Endothelial cell (in vitro differentiated cells): ENCODE measurements around the gene ARL4C. TPM values are rescaled to one million over a fixed set of nuclear protein-coding genes. Genes with fewer than 3 reads are reported as not detected.

Source experiments
- DNase-seq: peaks from one replicate; pipeline ENCODE4 v3.0.0; 2021; ENCODE audit warnings: low spot score
- H3K27ac Mint-ChIP-seq: one replicate; pipeline ENCODE4 v1.8.0; 2021; ENCODE audit warnings: mixed read lengths, inconsistent platforms; ENCODE audit not compliant: unreplicated experiment
- H3K27me3 Mint-ChIP-seq: one replicate; pipeline ENCODE4 v1.8.0; 2021; ENCODE audit warnings: mild to moderate bottlenecking, moderate library complexity, mixed read lengths, inconsistent platforms; ENCODE audit not compliant: unreplicated experiment
- H3K36me3 Mint-ChIP-seq: one replicate; pipeline ENCODE4 v1.8.0; 2021; ENCODE audit warnings: mild to moderate bottlenecking, low read depth, mixed read lengths, inconsistent platforms; ENCODE audit not compliant: unreplicated experiment
- H3K4me1 Mint-ChIP-seq: one replicate; pipeline ENCODE4 v1.8.0; 2021; ENCODE audit warnings: mild to moderate bottlenecking, mixed read lengths, inconsistent platforms; ENCODE audit not compliant: unreplicated experiment
- H3K4me3 Mint-ChIP-seq: one replicate; pipeline ENCODE4 v1.8.0; 2021; ENCODE audit warnings: mild to moderate bottlenecking, mixed read lengths, inconsistent platforms; ENCODE audit not compliant: unreplicated experiment
- H3K9me3 Mint-ChIP-seq: one replicate; pipeline ENCODE4 v1.8.0; 2021; ENCODE audit warnings: mixed read lengths, inconsistent platforms; ENCODE audit not compliant: unreplicated experiment
- CTCF ChIP-seq: fragments of 200-600 bp; sonication (generic); IDR thresholded peaks from one replicate; pipeline ENCODE4 v1.5.0; 2021; ENCODE audit warnings: antibody characterized with exemption; ENCODE audit not compliant: unreplicated experiment
- long read RNA-seq: library from polyadenylated mRNA; unstranded; transcript quantifications from one replicate; pipeline ENCODE4 v2.0.0, GENCODE V29; 2020; ENCODE audit not compliant: unreplicated experiment
- total RNA-seq: library from RNA; stranded (reverse); fragmentation: NEBNext Ultra II Directional; extraction: Animal tissue kit (Norgen Biotek cat#: 25700); gene quantifications from one replicate; pipeline ENCODE4 v1.2.1, GENCODE V29; 2021; ENCODE audit not compliant: unreplicated experiment

Gene ARL4C
- total RNA-seq = 17.9 TPM
- long read RNA-seq, full-length matches to known transcripts = 2 of 2 reads
- long read RNA-seq, partial matches to known transcripts = 0 of 2 reads
- long read RNA-seq, other reads (novel, unspliced or antisense) = 0 of 2 reads

- H3K27ac Mint-ChIP-seq = peak within 1 kb of the TSS; percentile 67
These were observed at the start of gene ARL4C for GRCh38 chr2:234496835-234497593. TSS of gene ARL4C (minus strand) at chr2:234497081. CDS start at chr2:234496586, 495 bp downstream.

GRCh38 chr2:234544659-234545611, 48.1 kb upstream of the ARL4C start:
- Mint-ChIP-seq H3K9me3 (no peaks in the 10 kb centered on the region), H3K27ac (peak overlapping the region; percentile 64), H3K36me3 (no peaks in the 10 kb centered on the region), H3K27me3 (peaks cover 3% of the 10 kb centered on the region), H3K4me1 (peaks cover 25% of the 10 kb centered on the region), H3K4me3 (no peak overlapping the region)
- peak; percentile 67 for DNase-seq
- peak; percentile 89 for TF ChIP-seq CTCF

More at GRCh38 chr2:234496835-234497593, at the start of gene ARL4C:
- DNase-seq = peak; percentile 81
- no peak for TF ChIP-seq CTCF
- peak within 1 kb of the TSS; percentile 93 for H3K4me3 Mint-ChIP-seq
- peaks cover 52% of the 10 kb centered on the region for H3K4me1 Mint-ChIP-seq
- H3K27me3 Mint-ChIP-seq = peaks cover 8% of the 10 kb centered on the region
- no peaks in the 10 kb centered on the region for H3K36me3 Mint-ChIP-seq
- no peaks in the 10 kb centered on the region for H3K9me3 Mint-ChIP-seq

- DNase-seq = no peak
- Mint-ChIP-seq H3K9me3 (no peaks in the 10 kb centered on the region), H3K27ac (no peak overlapping the region)
These were observed 45.9 kb upstream of the ARL4C start for GRCh38 chr2:234542742-234543141.

GRCh38 chr2:234537929-234538328, 41.0 kb upstream of the ARL4C start:
- no peaks in the 10 kb centered on the region for H3K36me3 Mint-ChIP-seq
- H3K27ac Mint-ChIP-seq = no peak overlapping the region
- no peak for TF ChIP-seq CTCF
- H3K4me3 Mint-ChIP-seq = no peak overlapping the region
- DNase-seq = no peak
- H3K27me3 Mint-ChIP-seq = no peaks in the 10 kb centered on the region
- no peaks in the 10 kb centered on the region for H3K9me3 Mint-ChIP-seq
- H3K4me1 Mint-ChIP-seq = no peaks in the 10 kb centered on the region

More at GRCh38 chr2:234542742-234543141, 45.9 kb upstream of the ARL4C start:
- H3K36me3 Mint-ChIP-seq = no peaks in the 10 kb centered on the region
- H3K27me3 Mint-ChIP-seq = peaks cover 3% of the 10 kb centered on the region
- no peak for TF ChIP-seq CTCF
- no peak overlapping the region for H3K4me3 Mint-ChIP-seq
- H3K4me1 Mint-ChIP-seq = peaks cover 21% of the 10 kb centered on the region
